Upper lobe of right lung (tissue), 1 donor: Measurements from ENCODE around the gene TWIST2. TPM values are rescaled to one million over a fixed set of nuclear protein-coding genes. Genes with fewer than 3 reads are reported as not detected.

Source experiments
- ATAC-seq: fragments of 200-7000 bp; cut with Tn5 transposase; one replicate; pipeline ENCODE4 v1.9.1; 2020; ENCODE audit warnings: mild to moderate bottlenecking, moderate library complexity
- DNase-seq: peaks from one replicate; pipeline ENCODE4 v3.0.0-alpha.2; 2020
- H3K27ac ChIP-seq: fragments of 200-600 bp; one replicate; pipeline ENCODE4 v1.8.0; 2022
- H3K27me3 ChIP-seq: fragments of 200-600 bp; one replicate; pipeline ENCODE4 v1.8.0; 2022; ENCODE audit warnings: mild to moderate bottlenecking
- H3K36me3 ChIP-seq: fragments of 200-600 bp; one replicate; pipeline ENCODE4 v1.8.0; 2022
- H3K4me1 ChIP-seq: fragments of 200-600 bp; one replicate; pipeline ENCODE4 v1.8.0; 2022
- H3K4me3 ChIP-seq: fragments of 200-600 bp; one replicate; pipeline ENCODE4 v1.8.0; 2022; ENCODE audit warnings: mild to moderate bottlenecking
- H3K9me3 ChIP-seq: fragments of 200-600 bp; one replicate; pipeline ENCODE4 v1.8.0; 2022
- intact Hi-C: fragments of 100-400 bp; cut with DNase I; formaldehyde crosslinking; loops from one replicate; pipeline ENCODE4 v1.11.0; 2022
- total RNA-seq: library from RNA; stranded (reverse); fragmentation: NEBNext Ultra II Directional; extraction: Animal tissue kit (Norgen Biotek cat#: 25700); gene quantifications from one replicate; pipeline ENCODE4 v1.2.1, GENCODE V29; 2021
- TF ChIP-seq, protein P1 (sequence below): fragments of 200-600 bp; IDR thresholded peaks from one replicate; pipeline ENCODE4 v1.8.0; 2022; ENCODE audit warnings: antibody characterized with exemption
- donor health status: DM: no; HTN: yes; CAD: no; lungs with severe emphysema.

Gene TWIST2
- total RNA-seq, 1 donor from 2014 or later, result 12.2 TPM

DNA sequence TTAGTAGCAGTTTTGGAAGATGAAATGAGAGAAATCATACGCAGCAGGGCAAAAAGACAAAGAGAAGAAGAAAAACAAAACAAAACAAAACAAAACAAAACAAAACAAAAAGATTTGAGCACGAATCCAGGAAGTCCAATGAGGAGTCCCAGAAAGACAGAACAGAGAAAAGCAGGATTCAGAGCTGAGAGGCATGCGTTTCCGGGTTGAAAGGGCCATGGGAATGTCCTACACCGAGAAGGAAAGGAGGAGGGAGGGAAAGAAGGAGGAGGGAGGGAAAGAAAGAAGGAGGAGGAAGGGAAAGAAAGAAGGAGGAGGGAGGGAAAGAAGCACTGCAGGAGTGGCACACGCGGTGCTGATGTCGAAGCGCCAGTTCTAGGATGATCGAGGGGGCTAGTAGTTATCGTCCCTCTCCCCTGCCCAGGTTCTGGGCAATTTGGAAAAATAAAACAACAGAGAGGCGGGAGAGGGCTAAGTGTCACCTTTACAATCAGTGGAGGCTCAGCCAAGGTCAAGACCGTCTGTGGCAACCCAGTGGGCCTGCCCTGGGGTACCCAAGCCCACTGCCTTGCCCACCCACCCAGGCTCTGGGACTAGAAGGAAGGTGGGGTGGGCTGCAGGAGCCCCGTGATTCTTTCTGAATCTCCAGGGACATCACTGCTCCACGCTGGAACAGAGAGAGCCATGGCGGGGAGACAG is 68.4 kb downstream of the TWIST2 start:
- no peaks in the 10 kb centered on the region for H3K9me3 ChIP-seq
- no peaks in the 10 kb centered on the region for H3K4me1 ChIP-seq
- H3K27ac ChIP-seq, result no peak overlapping the region
- ATAC-seq, result no peak
- no peak overlapping the region for H3K4me3 ChIP-seq
- no peaks in the 10 kb centered on the region for H3K36me3 ChIP-seq
- peak; percentile 23 for DNase-seq
- TF ChIP-seq, protein P1, sequence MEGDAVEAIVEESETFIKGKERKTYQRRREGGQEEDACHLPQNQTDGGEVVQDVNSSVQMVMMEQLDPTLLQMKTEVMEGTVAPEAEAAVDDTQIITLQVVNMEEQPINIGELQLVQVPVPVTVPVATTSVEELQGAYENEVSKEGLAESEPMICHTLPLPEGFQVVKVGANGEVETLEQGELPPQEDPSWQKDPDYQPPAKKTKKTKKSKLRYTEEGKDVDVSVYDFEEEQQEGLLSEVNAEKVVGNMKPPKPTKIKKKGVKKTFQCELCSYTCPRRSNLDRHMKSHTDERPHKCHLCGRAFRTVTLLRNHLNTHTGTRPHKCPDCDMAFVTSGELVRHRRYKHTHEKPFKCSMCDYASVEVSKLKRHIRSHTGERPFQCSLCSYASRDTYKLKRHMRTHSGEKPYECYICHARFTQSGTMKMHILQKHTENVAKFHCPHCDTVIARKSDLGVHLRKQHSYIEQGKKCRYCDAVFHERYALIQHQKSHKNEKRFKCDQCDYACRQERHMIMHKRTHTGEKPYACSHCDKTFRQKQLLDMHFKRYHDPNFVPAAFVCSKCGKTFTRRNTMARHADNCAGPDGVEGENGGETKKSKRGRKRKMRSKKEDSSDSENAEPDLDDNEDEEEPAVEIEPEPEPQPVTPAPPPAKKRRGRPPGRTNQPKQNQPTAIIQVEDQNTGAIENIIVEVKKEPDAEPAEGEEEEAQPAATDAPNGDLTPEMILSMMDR, result no peak
- no peaks in the 10 kb centered on the region for H3K27me3 ChIP-seq
- intact Hi-C loops, result no loop called here

DNA sequence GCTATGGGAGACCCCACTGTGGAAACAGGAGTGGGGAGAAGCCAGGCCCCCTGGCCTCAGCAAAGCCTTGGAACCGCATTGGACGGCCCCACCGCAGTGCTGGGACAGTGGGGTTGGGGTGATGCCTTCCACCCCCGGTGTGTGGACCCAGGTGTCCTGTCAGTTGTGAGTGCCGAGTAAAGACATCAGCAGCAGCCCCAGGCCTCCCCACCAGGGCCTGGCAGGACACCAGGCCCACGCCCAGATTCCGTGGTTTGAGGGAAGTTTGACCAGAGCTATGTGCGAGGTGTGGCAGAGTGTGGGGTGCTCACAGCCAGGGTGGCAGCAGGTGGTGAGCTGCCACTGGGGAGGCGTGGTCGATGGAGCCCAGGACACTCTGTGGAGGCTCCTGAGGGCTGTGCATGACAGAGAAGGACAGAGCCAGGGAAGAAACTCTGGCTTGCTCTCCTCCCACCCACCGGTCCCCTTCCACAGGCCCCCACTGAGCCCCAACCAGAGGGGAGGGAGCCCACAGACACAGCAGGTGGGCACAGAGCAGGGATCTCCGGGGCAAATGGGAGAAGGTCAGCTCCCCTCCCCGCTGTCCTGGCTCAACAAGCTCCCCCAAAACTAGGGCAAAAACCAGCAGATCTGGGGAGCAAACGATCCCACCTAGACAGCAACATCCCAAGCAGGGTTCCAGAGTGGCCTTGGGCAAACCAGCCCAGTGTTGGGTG is 69.1 kb downstream of the TWIST2 start:
- DNase-seq, result peak; percentile 58
- intact Hi-C loops, result no loop called here
- TF ChIP-seq, protein P1, result no peak
- Histone ChIP-seq H3K27me3 (no peaks in the 10 kb centered on the region), H3K4me1 (no peaks in the 10 kb centered on the region), H3K36me3 (no peaks in the 10 kb centered on the region), H3K4me3 (no peak overlapping the region), H3K9me3 (no peaks in the 10 kb centered on the region), H3K27ac (no peak overlapping the region)
- ATAC-seq, result peak; percentile 11

DNA sequence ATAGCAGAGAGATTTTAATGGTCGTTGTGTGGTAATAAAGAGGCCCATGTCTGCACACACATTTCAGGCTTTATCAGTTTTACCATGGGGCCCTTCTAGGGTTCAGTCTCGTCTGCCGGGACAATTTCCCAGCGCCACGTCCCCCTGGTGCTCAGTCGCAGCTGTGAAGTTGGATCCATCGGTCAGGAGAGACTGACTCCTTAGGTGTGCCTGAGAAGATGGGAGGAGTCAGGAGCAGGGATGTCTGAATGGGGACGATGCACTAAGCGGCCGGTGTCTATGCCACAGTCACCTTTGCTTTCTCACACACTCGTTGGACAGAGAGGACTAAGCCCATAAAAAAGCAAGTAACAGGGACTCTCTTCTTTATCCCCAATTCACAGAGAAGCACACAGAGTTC is 71.4 kb downstream of the TWIST2 start:
- DNase-seq, result peak; percentile 17
- intact Hi-C loops, result no loop called here
- H3K9me3 ChIP-seq, result no peaks in the 10 kb centered on the region
- H3K36me3 ChIP-seq, result no peaks in the 10 kb centered on the region
- no peaks in the 10 kb centered on the region for H3K27me3 ChIP-seq
- H3K27ac ChIP-seq, result no peak overlapping the region
- TF ChIP-seq, protein P1, result no peak
- H3K4me3 ChIP-seq, result no peak overlapping the region
- H3K4me1 ChIP-seq, result no peaks in the 10 kb centered on the region
- ATAC-seq, result no peak

DNA sequence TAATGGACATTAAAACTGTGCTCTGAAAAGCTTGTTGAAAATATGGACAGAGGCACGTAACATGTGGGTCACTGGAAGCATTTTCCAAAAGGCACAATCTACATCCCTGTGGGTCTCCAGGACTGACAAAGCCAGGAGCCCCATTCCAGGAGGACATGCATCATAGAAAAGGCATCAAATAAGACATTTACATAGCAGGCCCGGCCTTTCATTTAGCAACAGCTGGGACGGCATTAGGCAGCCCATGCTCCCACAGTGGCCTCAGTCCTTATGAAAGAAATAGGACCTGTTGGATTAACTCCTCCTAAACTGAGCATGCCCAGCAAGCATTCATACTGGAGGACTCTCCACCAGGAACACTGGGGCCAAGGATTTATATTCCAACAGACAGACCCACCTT is 72.2 kb downstream of the TWIST2 start:
- H3K9me3 ChIP-seq, result no peaks in the 10 kb centered on the region
- H3K4me3 ChIP-seq, result no peak overlapping the region
- H3K36me3 ChIP-seq, result no peaks in the 10 kb centered on the region
- H3K4me1 ChIP-seq, result no peaks in the 10 kb centered on the region
- DNase-seq (peak; percentile 20), ATAC-seq (no peak)
- TF ChIP-seq, protein P1, result no peak
- no peaks in the 10 kb centered on the region for H3K27me3 ChIP-seq
- intact Hi-C loops, result no loop called here
- H3K27ac ChIP-seq, result no peak overlapping the region

DNA sequence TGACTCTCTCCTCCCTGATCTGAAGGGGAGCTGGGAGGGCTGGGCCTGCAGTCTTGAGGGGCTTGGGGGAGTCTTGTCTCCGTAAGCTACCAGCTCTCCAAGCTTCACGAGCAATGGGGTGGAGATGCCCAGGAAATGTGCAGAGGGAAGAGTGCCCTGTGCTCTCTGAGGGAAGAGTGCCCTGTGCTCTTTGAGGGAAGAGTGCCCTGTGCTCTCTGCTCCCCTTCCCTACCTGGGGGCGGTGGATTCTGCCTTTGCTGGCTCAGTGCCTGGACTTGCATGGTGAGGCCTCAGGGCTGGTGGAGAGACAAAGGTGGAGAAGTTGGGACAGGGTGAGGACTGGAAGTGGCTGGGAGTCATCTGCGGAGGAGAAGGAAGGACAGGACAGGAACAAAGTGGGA is 72.7 kb downstream of the TWIST2 start:
- Histone ChIP-seq H3K27ac (no peak overlapping the region), H3K4me1 (no peaks in the 10 kb centered on the region), H3K27me3 (no peaks in the 10 kb centered on the region), H3K9me3 (no peaks in the 10 kb centered on the region), H3K4me3 (no peak overlapping the region), H3K36me3 (no peaks in the 10 kb centered on the region)
- DNase-seq (no peak), ATAC-seq (no peak)
- intact Hi-C loops, result no loop called here
- TF ChIP-seq, protein P1, result no peak
